Measurements from ENCODE around the gene NFE2L3. TPM values are rescaled to one million over a fixed set of nuclear protein-coding genes. Genes with fewer than 3 reads are reported as not detected.

Gene NFE2L3
- total RNA-seq, 1 donor from 2014 or later, result 1.4 TPM

DNA sequence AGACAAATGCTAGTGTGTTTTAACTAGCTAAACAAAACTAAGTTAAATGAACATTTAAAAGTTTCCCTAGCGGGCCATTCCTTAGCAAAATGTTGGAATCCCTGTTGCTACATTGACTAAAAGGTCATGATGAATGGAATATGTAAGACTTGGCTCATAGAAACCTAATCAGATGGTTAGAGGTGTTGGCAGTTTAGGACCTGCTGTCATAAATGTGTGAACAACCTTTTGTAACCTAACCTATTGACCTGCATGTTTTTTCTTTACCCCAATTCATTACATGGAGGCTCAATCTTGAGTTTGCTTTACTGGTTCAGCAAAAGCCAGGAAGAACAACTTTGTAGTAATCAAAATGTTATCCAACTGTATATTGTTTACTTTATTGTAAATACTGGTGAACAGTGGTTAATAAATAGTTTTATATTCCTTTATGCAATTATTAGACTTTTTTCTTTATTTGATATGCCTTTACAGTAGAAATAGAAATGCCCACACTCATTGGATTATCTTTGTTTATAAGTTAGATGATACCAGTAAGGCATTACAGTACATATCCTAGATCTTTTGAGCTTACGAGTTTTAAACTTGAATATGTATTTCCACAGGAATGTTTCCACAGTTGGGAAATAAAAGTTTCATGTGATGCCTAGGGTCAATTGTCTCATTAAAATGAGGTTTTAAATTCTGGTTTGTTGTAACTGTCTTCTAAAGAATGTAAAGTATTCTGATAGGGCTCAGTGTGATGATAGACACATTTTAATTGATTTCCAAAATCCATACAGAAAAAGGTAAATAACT, 61.1 kb downstream of the NFE2L3 start:
- intact Hi-C loops (cut with DNase I), result no loop called here
- no peak for ATAC-seq
- DNase-seq (ENCODE audit: missing footprints), result no peak

DNA sequence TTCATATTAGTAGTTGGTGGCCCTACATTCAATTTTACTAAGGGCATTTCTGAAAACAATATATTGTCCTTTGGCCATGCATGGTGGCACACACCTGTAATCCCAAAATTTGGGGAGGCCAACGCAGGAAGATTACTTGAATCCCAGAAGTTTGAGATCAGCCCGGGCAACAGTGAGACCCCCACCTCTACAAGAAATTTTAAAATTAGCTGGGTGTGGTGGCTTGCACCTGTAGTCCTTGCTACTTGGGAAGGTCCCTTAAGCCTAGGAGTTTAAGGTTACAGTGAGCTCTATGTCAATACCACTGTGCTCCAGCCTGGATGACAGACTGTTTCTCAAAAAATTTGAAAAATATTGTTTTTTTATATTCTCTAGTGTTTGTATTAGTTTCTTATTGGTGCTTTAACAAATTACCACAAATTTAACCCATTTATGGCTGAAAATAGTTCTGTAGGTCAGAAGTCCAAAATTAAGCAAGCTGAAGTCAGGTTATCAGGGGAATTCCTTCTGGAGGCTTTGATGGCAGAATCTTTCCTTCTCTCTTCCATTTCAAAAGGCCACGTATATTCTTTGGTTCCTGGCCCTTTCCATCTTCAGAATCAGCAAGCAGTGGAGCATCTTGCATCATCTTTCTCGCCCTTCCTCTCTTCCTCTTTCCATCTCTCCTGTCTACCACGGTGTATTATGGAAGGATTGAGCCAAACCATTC, 62.0 kb downstream of the NFE2L3 start:
- no peak for ATAC-seq

GRCh38 chr7:26216049-26216448, 64.1 kb downstream of the NFE2L3 start:
- no peak for ATAC-seq

More for the DNA sequence above, 62.0 kb downstream of the NFE2L3 start:
- intact Hi-C loops (cut with DNase I), result no loop called here
- no peak for DNase-seq (ENCODE audit: missing footprints)

GRCh38 chr7:26224359-26224758, 72.4 kb downstream of the NFE2L3 start:
- intact Hi-C loops (cut with DNase I), result no loop called here
- DNase-seq (ENCODE audit: missing footprints) (no peak), ATAC-seq (no peak)

More at GRCh38 chr7:26216049-26216448, 64.1 kb downstream of the NFE2L3 start:
- intact Hi-C loops (cut with DNase I), result no loop called here
- no peak for DNase-seq (ENCODE audit: missing footprints)

- intact Hi-C loops (cut with DNase I), result no loop called here
- DNase-seq (ENCODE audit: missing footprints) (no peak), ATAC-seq (no peak)
Measured at GRCh38 chr7:26227987-26228386, 76.0 kb downstream of the NFE2L3 start.

DNA sequence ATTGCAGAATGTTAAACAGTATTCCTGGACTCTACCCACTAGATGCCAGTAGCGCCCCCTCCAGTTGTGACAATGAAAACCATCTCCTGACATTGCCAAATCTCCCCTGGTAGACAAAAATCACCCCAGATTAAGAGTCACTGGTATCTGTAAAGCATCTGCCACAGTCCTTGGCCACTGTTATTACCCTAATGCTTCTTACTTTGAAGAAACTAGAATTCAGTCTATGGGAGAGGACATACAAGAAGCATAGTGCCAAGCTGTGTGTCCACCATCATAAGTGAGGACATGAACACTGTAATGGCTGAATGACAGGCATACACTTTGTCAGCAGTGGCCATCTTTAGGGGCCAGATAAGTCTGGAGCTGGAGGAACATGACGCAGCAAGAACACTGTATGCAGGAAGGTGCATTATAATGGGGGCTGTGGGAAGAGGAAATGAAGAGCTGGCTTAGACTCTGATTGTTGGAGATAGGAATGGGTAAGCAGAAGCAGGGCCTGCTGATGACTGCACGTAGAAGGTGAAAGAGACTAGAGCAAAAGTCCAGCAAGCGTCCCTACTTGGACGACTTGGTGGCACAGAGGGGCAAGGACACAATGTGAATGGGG, 82.0 kb downstream of the NFE2L3 start:
- intact Hi-C loops (cut with DNase I), result no loop called here
- ATAC-seq (no peak), DNase-seq (ENCODE audit: missing footprints) (no peak)

Other genes with a start within 250 kb of the NFE2L3 start
- 396 TPM for gene HNRNPA2B1, start 48.5 kb downstream of the NFE2L3 start, total RNA-seq
- gene CBX3, start 49.5 kb downstream of the NFE2L3 start, total RNA-seq, result 59.3 TPM
- 1.9 TPM for gene SNX10, start 139.7 kb downstream of the NFE2L3 start, total RNA-seq